Activated T-helper 1 cell treated with anti-CD3 and anti-CD28 coated beads, Interleukin-2, amount 50 U/mL, for 16 hours (primary cell): ENCODE measurements around the gene TBC1D25.

Experiments used
- DNase-seq, 2 donors: peaks; one replicate each; pipeline ENCODE4 v3.0.0-alpha.2; 2020; ENCODE audit warnings: low read depth in 1 of 2, low spot score in 1 of 2

Gene TBC1D25

GRCh38 chrX:48539345-48540027, at the start of gene TBC1D25:
Gene TBC1D25, plus strand, starts transcription at chrX:48539714. Its CDS starts 84 bp downstream, at chrX:48539798.
- peak; percentile 88 to 91 for DNase-seq

- DNase-seq: no peak
Observed at GRCh38 chrX:48489892-48490291, 49.6 kb upstream of the TBC1D25 start.

- DNase-seq: no peak
Observed at GRCh38 chrX:48490661-48491060, 48.9 kb upstream of the TBC1D25 start.

- no peak for DNase-seq
Observed at GRCh38 chrX:48491809-48492208, 47.7 kb upstream of the TBC1D25 start.

- no peak for DNase-seq
Observed at GRCh38 chrX:48492293-48492910, 47.1 kb upstream of the TBC1D25 start.

- no peak for DNase-seq
Observed at GRCh38 chrX:48493890-48494364, 45.6 kb upstream of the TBC1D25 start.

- no peak for DNase-seq
Observed at GRCh38 chrX:48496660-48497059, 42.9 kb upstream of the TBC1D25 start.

GRCh38 chrX:48497871-48498270, 41.6 kb upstream of the TBC1D25 start:
- DNase-seq: no peak

- DNase-seq: no peak
Observed at GRCh38 chrX:48498374-48498809, 41.1 kb upstream of the TBC1D25 start.

- no peak for DNase-seq
Observed at GRCh38 chrX:48504261-48504660, 35.3 kb upstream of the TBC1D25 start.

- no peak for DNase-seq
Observed at GRCh38 chrX:48505481-48505880, 34.0 kb upstream of the TBC1D25 start.

- DNase-seq: no peak
Observed at GRCh38 chrX:48507246-48507645, 32.3 kb upstream of the TBC1D25 start.

- DNase-seq: peak; percentile 53 to 64
Observed at GRCh38 chrX:48508400-48509244, 30.9 kb upstream of the TBC1D25 start, which contains the start of gene PORCN. Gene PORCN, plus strand, starts transcription at chrX:48508992. Its CDS starts 829 bp downstream, at chrX:48509821.

- no peak for DNase-seq
Observed at GRCh38 chrX:48509245-48509590, 30.3 kb upstream of the TBC1D25 start.

GRCh38 chrX:48509619-48510018, 29.9 kb upstream of the TBC1D25 start:
- DNase-seq: no peak

GRCh38 chrX:48511560-48511959, 28.0 kb upstream of the TBC1D25 start:
- no peak for DNase-seq

GRCh38 chrX:48512371-48512935, 27.1 kb upstream of the TBC1D25 start:
- DNase-seq: no peak

- no peak for DNase-seq
Observed at GRCh38 chrX:48513670-48514069, 25.8 kb upstream of the TBC1D25 start.

GRCh38 chrX:48514126-48514806, 25.2 kb upstream of the TBC1D25 start:
- DNase-seq: no peak

- DNase-seq: no peak
Observed at GRCh38 chrX:48514868-48515460, 24.6 kb upstream of the TBC1D25 start.
